ENCODE measurements around the gene SESN3.
A peak's percentile ranks its signal among the peaks of the same experiment; 100 is the strongest.

Gene SESN3

GRCh38 chr11:95193541-95193940 is 37.5 kb downstream of the SESN3 start:
- Histone ChIP-seq H3K27ac (ENCODE audit: low read depth, low read length) (no peak overlapping the region), H3K4me1 (ENCODE audit: insufficient read depth, low read length) (no peaks in the 10 kb centered on the region), H3K27me3 (ENCODE audit: control insufficient read depth in 1 of 2, insufficient read depth in 2 of 2, low read length in 2 of 2) (no peaks in the 10 kb centered on the region), H3K36me3 (ENCODE audit: insufficient read depth, low read length) (no peaks in the 10 kb centered on the region), H3K9me3 (ENCODE audit: low read length) (no peaks in the 10 kb centered on the region), H3K9ac (ENCODE audit: low read length) (no peak overlapping the region), H3K4me3 (ENCODE audit: low read depth in 1 of 2, low read length in 2 of 2) (no peak overlapping the region)

DNA sequence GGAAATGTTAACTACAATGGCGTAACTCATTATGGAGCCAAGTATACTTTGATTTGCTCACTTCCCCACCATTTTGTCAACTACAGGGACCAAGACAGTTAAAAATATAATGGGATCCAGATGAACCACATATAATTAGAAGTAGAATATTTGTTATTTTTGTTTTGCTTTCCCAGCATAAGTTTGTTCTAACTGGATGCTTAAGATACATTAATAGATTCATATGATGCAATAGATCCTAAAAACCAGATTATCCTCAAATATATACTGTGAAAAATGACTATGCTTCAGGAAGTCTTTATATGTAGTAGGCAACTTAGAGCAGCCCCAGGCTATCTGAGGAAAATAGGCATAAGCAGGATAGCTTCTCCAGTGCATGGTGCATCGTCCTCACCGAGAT is 38.3 kb downstream of the SESN3 start:
- Histone ChIP-seq H3K36me3 (ENCODE audit: insufficient read depth, low read length) (no peaks in the 10 kb centered on the region), H3K27ac (ENCODE audit: low read depth, low read length) (no peak overlapping the region), H3K9ac (ENCODE audit: low read length) (no peak overlapping the region), H3K4me1 (ENCODE audit: insufficient read depth, low read length) (no peaks in the 10 kb centered on the region), H3K9me3 (ENCODE audit: low read length) (no peaks in the 10 kb centered on the region), H3K4me3 (ENCODE audit: low read depth in 1 of 2, low read length in 2 of 2) (no peak overlapping the region), H3K27me3 (ENCODE audit: control insufficient read depth in 1 of 2, insufficient read depth in 2 of 2, low read length in 2 of 2) (no peaks in the 10 kb centered on the region)

DNA sequence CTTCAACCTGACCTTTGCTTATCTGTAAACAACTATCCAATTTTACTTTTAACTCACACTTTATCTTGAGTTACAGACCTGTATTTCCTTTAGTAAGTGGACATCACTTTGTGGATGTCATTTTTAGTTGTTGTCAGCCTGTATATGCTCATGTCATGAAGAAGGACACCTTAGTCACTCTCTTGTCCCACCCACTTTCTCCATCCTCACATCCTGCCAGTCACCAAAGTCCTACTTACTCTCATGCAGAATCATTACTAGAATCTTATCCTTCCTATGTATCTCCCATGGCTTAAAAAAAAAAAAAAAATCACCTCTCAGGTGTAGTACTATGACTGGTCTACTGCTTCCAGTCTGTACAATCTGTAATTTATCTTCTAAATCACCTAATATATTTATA is 43.3 kb downstream of the SESN3 start:
- Histone ChIP-seq H3K36me3 (ENCODE audit: insufficient read depth, low read length) (no peaks in the 10 kb centered on the region), H3K9me3 (ENCODE audit: low read length) (no peaks in the 10 kb centered on the region), H3K9ac (ENCODE audit: low read length) (no peak overlapping the region), H3K4me1 (ENCODE audit: insufficient read depth, low read length) (no peaks in the 10 kb centered on the region), H3K4me3 (ENCODE audit: low read depth in 1 of 2, low read length in 2 of 2) (no peak overlapping the region), H3K27ac (ENCODE audit: low read depth, low read length) (no peak overlapping the region), H3K27me3 (ENCODE audit: control insufficient read depth in 1 of 2, insufficient read depth in 2 of 2, low read length in 2 of 2) (no peaks in the 10 kb centered on the region)

DNA sequence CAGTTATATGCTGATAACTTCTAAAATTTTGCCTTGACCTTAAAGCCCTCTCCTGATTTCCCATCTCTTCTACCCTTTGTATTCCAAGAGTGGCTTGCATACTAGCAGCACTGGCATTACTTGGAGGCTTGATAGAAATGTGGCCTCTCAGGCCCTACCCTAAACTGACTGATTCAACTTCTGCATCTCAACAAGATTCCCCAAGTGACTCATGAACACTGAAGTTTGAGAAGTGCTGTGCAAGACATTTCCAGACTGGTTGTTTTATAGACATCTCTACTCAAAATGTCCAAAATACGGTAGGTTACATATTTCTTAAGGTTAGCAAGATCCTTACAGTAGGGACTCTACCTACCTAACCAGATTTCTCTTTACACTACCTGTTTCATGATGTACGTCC is 48.6 kb downstream of the SESN3 start:
- Histone ChIP-seq H3K4me3 (ENCODE audit: low read depth in 1 of 2, low read length in 2 of 2) (no peak overlapping the region), H3K9me3 (ENCODE audit: low read length) (no peaks in the 10 kb centered on the region), H3K4me1 (ENCODE audit: insufficient read depth, low read length) (no peaks in the 10 kb centered on the region), H3K27me3 (ENCODE audit: control insufficient read depth in 1 of 2, insufficient read depth in 2 of 2, low read length in 2 of 2) (no peaks in the 10 kb centered on the region), H3K27ac (ENCODE audit: low read depth, low read length) (no peak overlapping the region), H3K36me3 (ENCODE audit: insufficient read depth, low read length) (peaks cover 4% of the 10 kb centered on the region), H3K9ac (ENCODE audit: low read length) (no peak overlapping the region)

- Histone ChIP-seq H3K27me3 (ENCODE audit: control insufficient read depth in 1 of 2, insufficient read depth in 2 of 2, low read length in 2 of 2) (no peaks in the 10 kb centered on the region), H3K4me3 (ENCODE audit: low read depth in 1 of 2, low read length in 2 of 2) (no peak overlapping the region), H3K36me3 (ENCODE audit: insufficient read depth, low read length) (peaks cover 13% of the 10 kb centered on the region), H3K27ac (ENCODE audit: low read depth, low read length) (no peak overlapping the region), H3K9me3 (ENCODE audit: low read length) (no peaks in the 10 kb centered on the region), H3K4me1 (ENCODE audit: insufficient read depth, low read length) (no peaks in the 10 kb centered on the region), H3K9ac (ENCODE audit: low read length) (no peak overlapping the region)
Observed at GRCh38 chr11:95175818-95176380, 55.1 kb downstream of the SESN3 start.

DNA sequence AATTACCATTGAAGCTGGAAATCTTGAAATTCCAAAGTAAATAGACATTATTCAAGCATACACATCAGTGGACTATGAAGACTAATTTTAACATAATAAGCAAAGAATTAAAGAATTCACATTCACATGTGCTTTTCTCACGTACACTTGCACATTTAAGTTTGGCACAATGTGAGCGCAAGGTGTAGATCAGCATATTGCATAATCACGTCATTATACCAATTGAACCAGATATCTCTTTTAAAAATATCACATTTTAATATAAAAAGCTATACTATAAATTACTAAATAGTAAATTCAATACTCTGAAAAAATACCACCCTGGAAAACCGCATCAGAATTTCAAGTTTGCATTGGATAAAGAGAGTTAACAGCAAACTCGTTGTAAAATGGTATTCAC is 60.7 kb downstream of the SESN3 start:
- no peaks in the 10 kb centered on the region for H3K4me1 ChIP-seq (ENCODE audit: insufficient read depth, low read length)
- H3K9ac ChIP-seq (ENCODE audit: low read length), result no peak overlapping the region
- H3K36me3 ChIP-seq (ENCODE audit: insufficient read depth, low read length), result peaks cover 2% of the 10 kb centered on the region
- no peaks in the 10 kb centered on the region for H3K27me3 ChIP-seq (ENCODE audit: control insufficient read depth in 1 of 2, insufficient read depth in 2 of 2, low read length in 2 of 2)
- no peak overlapping the region for H3K4me3 ChIP-seq (ENCODE audit: low read depth in 1 of 2, low read length in 2 of 2)
- H3K9me3 ChIP-seq (ENCODE audit: low read length), result no peaks in the 10 kb centered on the region
- no peak overlapping the region for H3K27ac ChIP-seq (ENCODE audit: low read depth, low read length)

- no peaks in the 10 kb centered on the region for H3K4me1 ChIP-seq (ENCODE audit: insufficient read depth, low read length)
Observed at GRCh38 chr11:95166781-95167180, 64.2 kb downstream of the SESN3 start.

GRCh38 chr11:95165638-95166037 is 65.4 kb downstream of the SESN3 start:
- H3K4me3 ChIP-seq (ENCODE audit: low read depth in 1 of 2, low read length in 2 of 2), result no peak overlapping the region
- no peak overlapping the region for H3K9ac ChIP-seq (ENCODE audit: low read length)
- no peak overlapping the region for H3K27ac ChIP-seq (ENCODE audit: low read depth, low read length)
- no peaks in the 10 kb centered on the region for H3K9me3 ChIP-seq (ENCODE audit: low read length)
- no peaks in the 10 kb centered on the region for H3K27me3 ChIP-seq (ENCODE audit: control insufficient read depth in 1 of 2, insufficient read depth in 2 of 2, low read length in 2 of 2)
- H3K36me3 ChIP-seq (ENCODE audit: insufficient read depth, low read length), result no peaks in the 10 kb centered on the region
- no peaks in the 10 kb centered on the region for H3K4me1 ChIP-seq (ENCODE audit: insufficient read depth, low read length)

More at GRCh38 chr11:95166781-95167180, 64.2 kb downstream of the SESN3 start:
- no peak overlapping the region for H3K9ac ChIP-seq (ENCODE audit: low read length)
- no peaks in the 10 kb centered on the region for H3K27me3 ChIP-seq (ENCODE audit: control insufficient read depth in 1 of 2, insufficient read depth in 2 of 2, low read length in 2 of 2)
- no peaks in the 10 kb centered on the region for H3K9me3 ChIP-seq (ENCODE audit: low read length)
- no peaks in the 10 kb centered on the region for H3K36me3 ChIP-seq (ENCODE audit: insufficient read depth, low read length)
- no peak overlapping the region for H3K27ac ChIP-seq (ENCODE audit: low read depth, low read length)
- no peak overlapping the region for H3K4me3 ChIP-seq (ENCODE audit: low read depth in 1 of 2, low read length in 2 of 2)

- no peak overlapping the region for H3K27ac ChIP-seq (ENCODE audit: low read depth, low read length)
- no peaks in the 10 kb centered on the region for H3K4me1 ChIP-seq (ENCODE audit: insufficient read depth, low read length)
- H3K36me3 ChIP-seq (ENCODE audit: insufficient read depth, low read length), result no peaks in the 10 kb centered on the region
- no peaks in the 10 kb centered on the region for H3K27me3 ChIP-seq (ENCODE audit: control insufficient read depth in 1 of 2, insufficient read depth in 2 of 2, low read length in 2 of 2)
- H3K9me3 ChIP-seq (ENCODE audit: low read length), result no peaks in the 10 kb centered on the region
- no peak overlapping the region for H3K9ac ChIP-seq (ENCODE audit: low read length)
- no peak overlapping the region for H3K4me3 ChIP-seq (ENCODE audit: low read depth in 1 of 2, low read length in 2 of 2)
Observed at GRCh38 chr11:95163106-95163505, 67.9 kb downstream of the SESN3 start.

- Histone ChIP-seq H3K4me3 (ENCODE audit: low read depth in 1 of 2, low read length in 2 of 2) (no peak overlapping the region), H3K9ac (ENCODE audit: low read length) (no peak overlapping the region), H3K27ac (ENCODE audit: low read depth, low read length) (no peak overlapping the region), H3K4me1 (ENCODE audit: insufficient read depth, low read length) (peaks cover 18% of the 10 kb centered on the region), H3K27me3 (ENCODE audit: control insufficient read depth in 1 of 2, insufficient read depth in 2 of 2, low read length in 2 of 2) (no peaks in the 10 kb centered on the region), H3K9me3 (ENCODE audit: low read length) (no peaks in the 10 kb centered on the region), H3K36me3 (ENCODE audit: insufficient read depth, low read length) (no peaks in the 10 kb centered on the region)
Observed at GRCh38 chr11:95161248-95161647, 69.8 kb downstream of the SESN3 start.

DNA sequence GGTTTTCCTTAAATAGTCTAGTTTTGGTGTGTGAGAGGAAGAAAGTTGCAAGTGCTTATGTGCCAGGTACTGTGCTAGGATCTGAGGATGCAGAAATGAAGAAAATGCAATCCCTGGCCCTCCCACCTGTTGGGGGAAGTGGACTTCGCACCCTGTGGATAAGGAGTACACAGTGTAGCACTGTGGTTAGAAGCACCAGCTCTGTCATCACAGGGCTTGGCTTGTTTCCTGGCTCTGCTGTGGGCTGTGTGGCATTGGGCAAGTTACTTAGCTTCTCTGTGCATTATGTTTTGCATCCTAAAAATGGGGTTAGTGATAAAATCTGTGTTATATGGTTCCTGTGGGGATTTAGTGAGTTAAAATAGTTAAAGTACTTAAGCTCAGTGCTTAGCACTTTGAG is 73.2 kb downstream of the SESN3 start:
- no peaks in the 10 kb centered on the region for H3K27me3 ChIP-seq (ENCODE audit: control insufficient read depth in 1 of 2, insufficient read depth in 2 of 2, low read length in 2 of 2)
- peaks cover 20% of the 10 kb centered on the region for H3K4me1 ChIP-seq (ENCODE audit: insufficient read depth, low read length)
- H3K9ac ChIP-seq (ENCODE audit: low read length), result no peak overlapping the region
- no peaks in the 10 kb centered on the region for H3K9me3 ChIP-seq (ENCODE audit: low read length)
- H3K4me3 ChIP-seq (ENCODE audit: low read depth in 1 of 2, low read length in 2 of 2), result no peak overlapping the region
- H3K36me3 ChIP-seq (ENCODE audit: insufficient read depth, low read length), result no peaks in the 10 kb centered on the region
- H3K27ac ChIP-seq (ENCODE audit: low read depth, low read length), result no peak overlapping the region

DNA sequence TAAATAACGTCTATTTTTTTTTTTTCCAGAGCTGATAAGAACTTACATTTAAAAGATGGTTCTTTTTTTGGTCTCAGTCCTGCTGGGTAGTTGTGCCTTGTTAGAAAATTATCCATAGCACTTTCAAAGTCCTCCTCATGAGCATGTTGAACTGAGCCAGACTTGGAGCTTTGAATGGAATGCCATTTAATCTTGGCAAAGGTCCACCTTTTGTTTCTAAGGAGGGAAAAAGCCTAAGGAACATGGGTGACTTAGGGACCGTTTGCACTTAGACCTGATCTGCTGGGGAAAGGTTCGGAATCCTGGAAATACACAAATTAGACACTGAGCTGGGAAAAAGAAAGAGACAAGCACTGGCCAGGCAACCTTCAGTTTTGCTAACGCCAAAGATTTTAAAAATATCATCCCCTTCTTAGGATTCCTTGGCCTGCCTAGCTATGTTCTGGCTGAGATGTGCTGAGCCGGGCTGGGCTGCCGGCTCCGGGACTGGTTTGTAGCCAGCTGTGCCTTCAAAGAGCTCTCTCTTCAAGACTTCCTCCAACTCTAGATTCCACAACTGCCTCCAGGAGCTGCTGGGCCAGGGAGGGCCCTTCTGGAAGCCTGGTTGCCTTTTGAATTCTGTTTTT is 74.0 kb downstream of the SESN3 start:
- Histone ChIP-seq H3K9me3 (ENCODE audit: low read length) (no peaks in the 10 kb centered on the region), H3K9ac (ENCODE audit: low read length) (no peak overlapping the region), H3K36me3 (ENCODE audit: insufficient read depth, low read length) (no peaks in the 10 kb centered on the region), H3K27me3 (ENCODE audit: control insufficient read depth in 1 of 2, insufficient read depth in 2 of 2, low read length in 2 of 2) (no peaks in the 10 kb centered on the region), H3K4me3 (ENCODE audit: low read depth in 1 of 2, low read length in 2 of 2) (peak overlapping the region in 1 of 2 donors; percentile 26), H3K4me1 (ENCODE audit: insufficient read depth, low read length) (peaks cover 20% of the 10 kb centered on the region), H3K27ac (ENCODE audit: low read depth, low read length) (peak overlapping the region; percentile 62)

Measured in muscle layer of colon (tissue), 2 donors.